HEK293 (cell line): ENCODE data around the gene INSYN1.

Source experiments
- TF ChIP-seq, protein P1 (sequence below): fragments of 450-650 bp; formaldehyde crosslinking; IDR thresholded peaks from 2 replicates; pipeline ENCODE4 v1.5.1; 2016; ENCODE audit warnings: missing biosample characterization, missing genetic modification characterization
- TF ChIP-seq, protein P2 (sequence below): fragments of 450-650 bp; formaldehyde crosslinking; IDR thresholded peaks from 2 replicates; pipeline ENCODE4 v1.5.1; 2016; ENCODE audit warnings: missing biosample characterization, missing genetic modification characterization

DNA sequence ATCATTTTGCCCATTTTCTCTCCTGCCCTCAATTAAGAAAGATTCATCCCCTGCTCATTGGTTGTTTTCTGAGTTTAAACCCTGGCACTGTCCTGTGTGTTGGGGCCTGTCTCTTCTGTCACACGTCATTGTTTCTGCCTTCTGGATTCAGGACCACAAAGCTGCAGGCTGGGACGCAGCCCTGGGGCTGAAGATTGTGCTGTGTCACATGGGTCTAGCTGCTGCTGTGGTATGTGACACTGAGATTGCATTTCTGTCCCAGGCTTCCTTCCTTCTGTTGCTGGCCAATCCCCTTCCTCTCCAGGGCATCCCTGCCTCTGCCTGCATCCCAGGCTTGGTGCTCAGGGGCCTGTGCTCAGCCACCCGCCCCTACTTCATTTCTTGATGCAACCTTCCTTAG is 28.9 kb downstream of the INSYN1 start:
- TF ChIP-seq, protein P1, sequence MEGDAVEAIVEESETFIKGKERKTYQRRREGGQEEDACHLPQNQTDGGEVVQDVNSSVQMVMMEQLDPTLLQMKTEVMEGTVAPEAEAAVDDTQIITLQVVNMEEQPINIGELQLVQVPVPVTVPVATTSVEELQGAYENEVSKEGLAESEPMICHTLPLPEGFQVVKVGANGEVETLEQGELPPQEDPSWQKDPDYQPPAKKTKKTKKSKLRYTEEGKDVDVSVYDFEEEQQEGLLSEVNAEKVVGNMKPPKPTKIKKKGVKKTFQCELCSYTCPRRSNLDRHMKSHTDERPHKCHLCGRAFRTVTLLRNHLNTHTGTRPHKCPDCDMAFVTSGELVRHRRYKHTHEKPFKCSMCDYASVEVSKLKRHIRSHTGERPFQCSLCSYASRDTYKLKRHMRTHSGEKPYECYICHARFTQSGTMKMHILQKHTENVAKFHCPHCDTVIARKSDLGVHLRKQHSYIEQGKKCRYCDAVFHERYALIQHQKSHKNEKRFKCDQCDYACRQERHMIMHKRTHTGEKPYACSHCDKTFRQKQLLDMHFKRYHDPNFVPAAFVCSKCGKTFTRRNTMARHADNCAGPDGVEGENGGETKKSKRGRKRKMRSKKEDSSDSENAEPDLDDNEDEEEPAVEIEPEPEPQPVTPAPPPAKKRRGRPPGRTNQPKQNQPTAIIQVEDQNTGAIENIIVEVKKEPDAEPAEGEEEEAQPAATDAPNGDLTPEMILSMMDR (tag by site-specific recombination): no peak
- TF ChIP-seq, protein P2, sequence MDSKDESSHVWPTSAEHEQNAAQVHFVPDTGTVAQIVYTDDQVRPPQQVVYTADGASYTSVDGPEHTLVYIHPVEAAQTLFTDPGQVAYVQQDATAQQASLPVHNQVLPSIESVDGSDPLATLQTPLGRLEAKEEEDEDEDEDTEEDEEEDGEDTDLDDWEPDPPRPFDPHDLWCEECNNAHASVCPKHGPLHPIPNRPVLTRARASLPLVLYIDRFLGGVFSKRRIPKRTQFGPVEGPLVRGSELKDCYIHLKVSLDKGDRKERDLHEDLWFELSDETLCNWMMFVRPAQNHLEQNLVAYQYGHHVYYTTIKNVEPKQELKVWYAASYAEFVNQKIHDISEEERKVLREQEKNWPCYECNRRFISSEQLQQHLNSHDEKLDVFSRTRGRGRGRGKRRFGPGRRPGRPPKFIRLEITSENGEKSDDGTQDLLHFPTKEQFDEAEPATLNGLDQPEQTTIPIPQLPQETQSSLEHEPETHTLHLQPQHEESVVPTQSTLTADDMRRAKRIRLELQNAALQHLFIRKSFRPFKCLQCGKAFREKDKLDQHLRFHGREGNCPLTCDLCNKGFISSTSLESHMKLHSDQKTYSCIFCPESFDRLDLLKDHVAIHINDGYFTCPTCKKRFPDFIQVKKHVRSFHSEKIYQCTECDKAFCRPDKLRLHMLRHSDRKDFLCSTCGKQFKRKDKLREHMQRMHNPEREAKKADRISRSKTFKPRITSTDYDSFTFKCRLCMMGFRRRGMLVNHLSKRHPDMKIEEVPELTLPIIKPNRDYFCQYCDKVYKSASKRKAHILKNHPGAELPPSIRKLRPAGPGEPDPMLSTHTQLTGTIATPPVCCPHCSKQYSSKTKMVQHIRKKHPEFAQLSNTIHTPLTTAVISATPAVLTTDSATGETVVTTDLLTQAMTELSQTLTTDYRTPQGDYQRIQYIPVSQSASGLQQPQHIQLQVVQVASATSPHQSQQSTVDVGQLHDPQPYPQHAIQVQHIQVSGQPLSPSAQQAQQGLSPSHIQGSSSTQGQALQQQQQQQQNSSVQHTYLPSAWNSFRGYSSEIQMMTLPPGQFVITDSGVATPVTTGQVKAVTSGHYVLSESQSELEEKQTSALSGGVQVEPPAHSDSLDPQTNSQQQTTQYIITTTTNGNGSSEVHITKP: no peak
